ENCODE data around the gene SOX1.

DNA sequence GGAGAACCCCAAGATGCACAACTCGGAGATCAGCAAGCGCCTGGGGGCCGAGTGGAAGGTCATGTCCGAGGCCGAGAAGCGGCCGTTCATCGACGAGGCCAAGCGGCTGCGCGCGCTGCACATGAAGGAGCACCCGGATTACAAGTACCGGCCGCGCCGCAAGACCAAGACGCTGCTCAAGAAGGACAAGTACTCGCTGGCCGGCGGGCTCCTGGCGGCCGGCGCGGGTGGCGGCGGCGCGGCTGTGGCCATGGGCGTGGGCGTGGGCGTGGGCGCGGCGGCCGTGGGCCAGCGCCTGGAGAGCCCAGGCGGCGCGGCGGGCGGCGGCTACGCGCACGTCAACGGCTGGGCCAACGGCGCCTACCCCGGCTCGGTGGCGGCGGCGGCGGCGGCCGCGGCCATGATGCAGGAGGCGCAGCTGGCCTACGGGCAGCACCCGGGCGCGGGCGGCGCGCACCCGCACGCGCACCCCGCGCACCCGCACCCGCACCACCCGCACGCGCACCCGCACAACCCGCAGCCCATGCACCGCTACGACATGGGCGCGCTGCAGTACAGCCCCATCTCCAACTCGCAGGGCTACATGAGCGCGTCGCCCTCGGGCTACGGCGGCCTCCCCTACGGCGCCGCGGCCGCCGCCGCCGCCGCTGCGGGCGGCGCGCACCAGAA is 1.1 kb downstream of the SOX1 start:
- TF ChIP-seq POLR2AphosphoS5 (IDR thresholded peaks at IDR 0.05; ENCODE audit: low read depth, low read length) (no peak), POLR2A (IDR thresholded peaks at IDR 0.05; ENCODE audit: low read depth, low read length) (no peak)
